Thyroid gland (tissue), 4 donors: ENCODE results near the gene KLF13. TPM values are rescaled to one million over a fixed set of nuclear protein-coding genes. Genes with fewer than 3 reads are reported as not detected.

Experiments used
- DNase-seq, 2 donors: peaks; one replicate each; pipeline ENCODE4 v3.0.0-alpha.2; 2019
- H3K27ac ChIP-seq, 3 donors: fragments of 200-600 bp; sonication (generic); 1 replicate in 2 of 3; 2 replicates in 1 of 3; pipeline ENCODE4 v1.5.1; 2016 to 2019; ENCODE audit warnings: mild to moderate bottlenecking in 1 of 3, moderate library complexity in 1 of 3
- H3K27me3 ChIP-seq: fragments of 200-600 bp; sonication (generic); one replicate; pipeline ENCODE4 v1.5.1; 2019
- H3K36me3 ChIP-seq, 2 donors: fragments of 200-600 bp; sonication (generic); one replicate each; pipeline ENCODE4 v1.5.1; 2016 to 2019
- H3K4me1 ChIP-seq, 2 donors: fragments of 200-600 bp; sonication (generic); one replicate each; pipeline ENCODE4 v1.5.1; 2017 to 2019
- H3K4me3 ChIP-seq, 3 donors: fragments of 200-600 bp; sonication (generic); replicated peaks in 1 of 3; 1 replicate in 2 of 3; 2 replicates in 1 of 3; pipeline ENCODE4 v1.5.1; 2016; ENCODE audit warnings: mild to moderate bottlenecking in 1 of 3
- H3K9me3 ChIP-seq: fragments of 200-600 bp; sonication (generic); one replicate; pipeline ENCODE4 v1.5.1; 2017
- POLR2A ChIP-seq, 2 donors: fragments of 450-650 bp; IDR thresholded peaks; one replicate each; pipeline ENCODE4 v1.6.1; 2017; ENCODE audit warnings: antibody characterized with exemption in 2 of 2, mild to moderate bottlenecking in 2 of 2, moderate library complexity in 1 of 2
- WGBS, 2 donors: methylation state at CpG; one replicate each; pipeline ENCODE4 v1.1.5; 2017; 5-methylcytosine and 5-hydroxymethylcytosine counted together
- intact Hi-C: fragments of 100-400 bp; cut with DNase I; formaldehyde crosslinking; loops from one replicate; pipeline ENCODE4 v1.15.1; 2023
- total RNA-seq, 4 donors: library from RNA; depleted of rRNA; stranded (reverse); fragments of >200 nt; gene quantifications; one replicate each; pipeline ENCODE4 v1.2.3, GENCODE V29; 2016
- TF ChIP-seq, protein P1 (sequence below), 6 experiments: fragments of 200-600 bp in 3 of 6; fragments of 450-650 bp in 3 of 6; sonication (generic) in 3 of 6; IDR thresholded peaks; one replicate each; pipeline ENCODE4 v1.5.1; 2016 to 2019; ENCODE audit warnings: antibody characterized with exemption in 6 of 6, mild to moderate bottlenecking in 2 of 6, inconsistent platforms in 1 of 6, moderate library complexity in 1 of 6

Gene KLF13
- total RNA-seq, 4 donors from 2014 or later = 84.0 to 117 (median 97.6) TPM

DNA sequence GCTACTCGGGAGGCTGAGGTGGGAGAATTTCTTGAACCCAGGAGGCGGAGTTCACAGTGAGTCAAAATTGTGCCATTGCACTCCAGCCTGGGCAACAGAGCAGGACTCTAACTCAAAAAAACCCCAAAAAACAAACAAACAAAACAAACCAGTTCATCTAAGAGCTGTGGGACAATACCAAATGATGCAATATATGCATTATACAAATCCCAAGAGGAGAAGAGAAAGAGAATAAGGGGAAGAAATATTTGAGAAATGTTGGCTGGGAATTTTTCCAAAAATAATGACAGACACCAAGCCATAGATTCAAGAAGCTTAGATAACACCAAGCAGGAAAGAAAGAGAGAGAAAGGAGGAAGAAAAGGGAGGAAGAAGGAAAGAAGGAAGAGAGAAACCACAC, 82.5 kb downstream of the KLF13 start:
- no peak overlapping the region for H3K4me3 ChIP-seq
- WGBS, 2 donors = 95 to 98% methylated on average over 2 of the region's 2 CpGs
- H3K4me1 ChIP-seq = no peaks in the 10 kb centered on the region
- TF ChIP-seq POLR2A (IDR thresholded peaks at IDR 0.05) = no peak
- TF ChIP-seq, protein P1, sequence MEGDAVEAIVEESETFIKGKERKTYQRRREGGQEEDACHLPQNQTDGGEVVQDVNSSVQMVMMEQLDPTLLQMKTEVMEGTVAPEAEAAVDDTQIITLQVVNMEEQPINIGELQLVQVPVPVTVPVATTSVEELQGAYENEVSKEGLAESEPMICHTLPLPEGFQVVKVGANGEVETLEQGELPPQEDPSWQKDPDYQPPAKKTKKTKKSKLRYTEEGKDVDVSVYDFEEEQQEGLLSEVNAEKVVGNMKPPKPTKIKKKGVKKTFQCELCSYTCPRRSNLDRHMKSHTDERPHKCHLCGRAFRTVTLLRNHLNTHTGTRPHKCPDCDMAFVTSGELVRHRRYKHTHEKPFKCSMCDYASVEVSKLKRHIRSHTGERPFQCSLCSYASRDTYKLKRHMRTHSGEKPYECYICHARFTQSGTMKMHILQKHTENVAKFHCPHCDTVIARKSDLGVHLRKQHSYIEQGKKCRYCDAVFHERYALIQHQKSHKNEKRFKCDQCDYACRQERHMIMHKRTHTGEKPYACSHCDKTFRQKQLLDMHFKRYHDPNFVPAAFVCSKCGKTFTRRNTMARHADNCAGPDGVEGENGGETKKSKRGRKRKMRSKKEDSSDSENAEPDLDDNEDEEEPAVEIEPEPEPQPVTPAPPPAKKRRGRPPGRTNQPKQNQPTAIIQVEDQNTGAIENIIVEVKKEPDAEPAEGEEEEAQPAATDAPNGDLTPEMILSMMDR (IDR thresholded peaks at IDR 0.05) = no peak
- no peak for DNase-seq
- no peak overlapping the region for H3K27ac ChIP-seq
- H3K36me3 ChIP-seq = no peaks in the 10 kb centered on the region
- intact Hi-C loops = no loop called here
- no peaks in the 10 kb centered on the region for H3K27me3 ChIP-seq
- H3K9me3 ChIP-seq = no peaks in the 10 kb centered on the region

DNA sequence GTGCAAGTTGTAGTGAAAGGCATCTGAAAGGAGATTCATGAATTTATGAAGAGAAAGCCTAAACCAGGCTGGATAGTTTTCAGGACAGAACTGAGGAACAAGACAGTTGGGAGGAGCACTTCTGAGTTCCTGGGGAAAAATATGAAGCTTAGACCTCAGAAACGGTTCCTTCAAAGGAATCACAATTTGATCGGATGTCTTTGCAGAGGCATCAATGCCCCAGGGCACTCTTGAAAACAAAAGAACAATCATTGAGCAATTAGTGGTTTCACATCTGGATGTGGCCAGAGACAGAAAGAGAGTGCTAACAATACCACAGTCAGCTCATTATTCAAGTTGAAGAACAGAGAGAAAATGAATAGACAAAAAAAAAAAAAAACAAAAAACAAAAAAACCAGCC, 86.2 kb downstream of the KLF13 start:
- 81 to 90% methylated on average over 2 of the region's 2 CpGs for WGBS, 2 donors
- Histone ChIP-seq H3K36me3 (no peaks in the 10 kb centered on the region), H3K4me1 (no peaks in the 10 kb centered on the region), H3K27ac (no peak overlapping the region), H3K4me3 (no peak overlapping the region), H3K9me3 (no peaks in the 10 kb centered on the region), H3K27me3 (no peaks in the 10 kb centered on the region)
- no peak for DNase-seq
- TF ChIP-seq, protein P1 (IDR thresholded peaks at IDR 0.05) = no peak
- TF ChIP-seq POLR2A (IDR thresholded peaks at IDR 0.05) = no peak
- intact Hi-C loops = no loop called here

DNA sequence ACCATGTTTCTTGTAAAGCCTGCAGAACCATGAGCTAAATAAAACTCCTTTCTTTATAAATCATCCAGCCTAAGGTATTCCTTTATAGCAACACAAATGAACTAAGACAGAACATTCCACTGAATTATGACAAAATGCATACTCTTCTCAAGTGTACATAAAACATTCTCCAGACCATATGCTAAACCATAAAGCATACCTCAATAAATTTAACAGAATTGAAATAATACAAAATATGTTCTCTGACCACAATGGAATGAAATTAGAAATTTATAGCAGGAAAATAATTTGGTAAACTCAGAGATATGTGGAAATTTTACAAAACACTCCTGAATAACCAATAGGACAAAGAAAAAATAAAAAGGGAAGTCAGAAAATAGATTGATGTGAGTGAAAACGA, 88.6 kb downstream of the KLF13 start:
- 92 to 93% methylated on average over 1 of the region's 1 CpG for WGBS, 2 donors
- no peak for DNase-seq
- TF ChIP-seq, protein P1 (IDR thresholded peaks at IDR 0.05) = no peak
- TF ChIP-seq POLR2A (IDR thresholded peaks at IDR 0.05) = no peak
- Histone ChIP-seq H3K36me3 (no peaks in the 10 kb centered on the region), H3K4me1 (no peaks in the 10 kb centered on the region), H3K9me3 (no peaks in the 10 kb centered on the region), H3K4me3 (no peak overlapping the region), H3K27me3 (no peaks in the 10 kb centered on the region), H3K27ac (no peak overlapping the region)
- intact Hi-C loops = no loop called here

DNA sequence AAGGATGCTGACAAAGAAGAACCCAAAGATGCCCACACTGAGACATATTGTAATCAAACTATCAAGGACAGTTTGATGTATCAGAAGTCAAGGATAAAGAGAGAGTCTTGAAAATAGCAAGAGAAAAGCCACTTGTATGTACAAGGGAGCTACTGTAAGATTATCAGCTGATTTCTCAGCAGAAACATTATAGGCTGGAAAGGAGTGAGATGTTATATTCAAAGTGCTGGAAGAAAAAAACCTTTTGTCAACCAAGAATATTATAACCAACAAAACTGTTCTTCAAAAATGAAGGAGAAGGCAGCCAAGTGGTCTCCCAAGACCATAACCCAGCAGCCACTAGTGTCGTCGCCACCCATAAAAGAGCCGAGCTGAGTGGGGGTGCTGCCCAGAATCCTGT, 93.2 kb downstream of the KLF13 start:
- 94 to 98% methylated on average over 3 of the region's 3 CpGs for WGBS, 2 donors
- TF ChIP-seq, protein P1 (IDR thresholded peaks at IDR 0.05) = no peak
- no peak for TF ChIP-seq POLR2A (IDR thresholded peaks at IDR 0.05)
- H3K9me3 ChIP-seq = no peaks in the 10 kb centered on the region
- no peak overlapping the region for H3K4me3 ChIP-seq
- no peaks in the 10 kb centered on the region for H3K4me1 ChIP-seq
- DNase-seq = no peak
- no peaks in the 10 kb centered on the region for H3K36me3 ChIP-seq
- no peak overlapping the region for H3K27ac ChIP-seq
- H3K27me3 ChIP-seq = no peaks in the 10 kb centered on the region
- intact Hi-C loops = no loop called here

DNA sequence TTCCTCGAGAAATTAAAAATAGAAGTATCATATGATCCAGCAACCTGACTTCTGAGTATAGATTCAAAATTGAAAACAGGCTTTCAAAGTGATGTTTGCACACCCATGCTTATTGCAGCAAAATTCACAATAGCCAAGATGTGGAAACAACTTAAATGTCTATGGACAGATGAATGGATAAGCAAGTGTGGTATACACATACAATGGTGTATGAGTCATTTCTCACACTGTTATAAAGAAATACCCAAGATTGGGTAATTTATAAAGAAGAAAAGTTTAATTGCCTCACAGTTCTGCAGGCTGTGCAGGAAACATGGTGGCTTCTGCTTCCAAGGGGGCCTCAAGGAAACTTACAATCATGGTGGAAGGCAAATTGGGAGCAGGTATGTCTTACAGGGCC, 100.8 kb downstream of the KLF13 start:
- no peak for DNase-seq
- intact Hi-C loops = no loop called here

More for the DNA sequence above, 100.8 kb downstream of the KLF13 start:
- no peaks in the 10 kb centered on the region for H3K4me1 ChIP-seq
- H3K27me3 ChIP-seq = no peaks in the 10 kb centered on the region
- WGBS, 2 donors = 91 to 98% methylated on average over 1 of the region's 1 CpG
- no peak overlapping the region for H3K27ac ChIP-seq
- no peaks in the 10 kb centered on the region for H3K36me3 ChIP-seq
- no peaks in the 10 kb centered on the region for H3K9me3 ChIP-seq
- no peak overlapping the region for H3K4me3 ChIP-seq
- TF ChIP-seq POLR2A (IDR thresholded peaks at IDR 0.05) = no peak
- TF ChIP-seq, protein P1 (IDR thresholded peaks at IDR 0.05) = no peak

Other genes with a start within 250 kb of the KLF13 start
- gene TRPM1, start 225.1 kb upstream of the KLF13 start, total RNA-seq = not detected